NT2/D1 (cell line): ENCODE measurements around the gene TINCR.

Experiments used
- SUZ12 ChIP-seq: IDR thresholded peaks from 2 replicates; pipeline ENCODE4 v1.6.1; 2011; ENCODE audit not compliant: insufficient read length, insufficient read depth; ENCODE audit errors: extremely low read depth
- YY1 ChIP-seq: IDR thresholded peaks from 2 replicates; pipeline ENCODE4 v1.6.1; 2011; ENCODE audit not compliant: insufficient read length, insufficient read depth
- ZNF274 ChIP-seq: IDR thresholded peaks from 2 replicates; pipeline ENCODE4 v1.6.1; 2011; ENCODE audit warnings: mild to moderate bottlenecking, low read depth, low read length

DNA sequence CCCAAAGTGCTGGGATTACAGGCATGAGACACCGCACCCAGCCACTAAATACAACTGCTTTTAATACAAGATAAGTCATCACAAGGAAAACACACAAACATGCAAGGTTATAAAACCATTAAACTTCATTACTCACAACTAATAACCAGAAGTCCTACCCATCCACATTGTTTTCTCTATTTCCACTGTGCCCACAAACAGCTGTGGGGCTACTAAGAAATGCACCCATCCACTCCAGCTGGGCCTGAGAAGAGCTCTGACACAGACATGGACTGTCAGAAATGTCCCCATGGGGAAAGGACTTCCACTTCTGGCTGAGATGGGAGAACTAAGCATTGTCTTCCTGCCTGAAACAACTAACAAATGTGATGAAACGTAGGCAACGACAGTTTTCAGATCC is 37.6 kb upstream of the TINCR start:
- no peak for TF ChIP-seq ZNF274
- TF ChIP-seq SUZ12, result no peak
- no peak for TF ChIP-seq YY1
